Vagina (tissue), 2 donors: ENCODE results near the gene MAP3K8. TPM values are rescaled to one million over a fixed set of nuclear protein-coding genes. Genes with fewer than 3 reads are reported as not detected.
A peak's percentile ranks its signal among the peaks of the same experiment; 100 is the strongest.

Experiments used
- DNase-seq, 2 donors: peaks; one replicate each; pipeline ENCODE4 v3.0.0-alpha.2; 2017; ENCODE audit errors: extremely low spot score in 2 of 2
- H3K27ac ChIP-seq: fragments of 200-600 bp; sonication (generic); one replicate; pipeline ENCODE4 v1.5.1; 2019
- H3K27me3 ChIP-seq: fragments of 200-600 bp; sonication (generic); one replicate; pipeline ENCODE4 v1.5.1; 2019
- H3K36me3 ChIP-seq, 2 donors: fragments of 200-600 bp; sonication (generic); one replicate each; pipeline ENCODE4 v1.5.1; 2017 to 2019
- H3K4me1 ChIP-seq: fragments of 200-600 bp; sonication (generic); one replicate; pipeline ENCODE4 v1.5.1; 2019
- H3K4me3 ChIP-seq, 2 donors: fragments of 200-600 bp; sonication (generic); 1 replicate in 1 of 2; 2 replicates in 1 of 2; pipeline ENCODE4 v1.5.1; 2016 to 2019
- H3K9me3 ChIP-seq: fragments of 200-600 bp; sonication (generic); one replicate; pipeline ENCODE4 v1.5.1; 2019
- CTCF ChIP-seq, 3 experiments: fragments of 450-650 bp in 2 of 3; fragments of 200-600 bp in 1 of 3; sonication (generic) in 1 of 3; IDR thresholded peaks; one replicate each; pipeline ENCODE4 v1.5.1; 2017 to 2019; ENCODE audit warnings: antibody characterized with exemption in 3 of 3, mild to moderate bottlenecking in 2 of 3, moderate library complexity in 2 of 3
- POLR2A ChIP-seq, 2 donors: fragments of 450-650 bp; IDR thresholded peaks; one replicate each; pipeline ENCODE4 v1.6.1; 2017; ENCODE audit warnings: antibody characterized with exemption in 2 of 2, mild to moderate bottlenecking in 2 of 2, moderate library complexity in 2 of 2
- POLR2AphosphoS5 ChIP-seq, 2 donors: sonication (generic); formaldehyde crosslinking; IDR thresholded peaks; one replicate each; pipeline ENCODE4 v1.9.0; 2017; ENCODE audit warnings: antibody characterized with exemption in 2 of 2, mild to moderate bottlenecking in 2 of 2, low read depth in 1 of 2; ENCODE audit not compliant: insufficient read depth in 1 of 2
- intact Hi-C: fragments of 100-400 bp; cut with DNase I; formaldehyde crosslinking; loops from one replicate; pipeline ENCODE4 v1.15.1; 2023
- total RNA-seq: library from RNA; depleted of rRNA; stranded (reverse); fragments of >200 nt; gene quantifications from one replicate; pipeline ENCODE4 v1.2.3, GENCODE V29; 2016

MAP3K8 gene
- total RNA-seq, 1 donor from 2014 or later, result 16.5 TPM

- peak overlapping the region; percentile 76 for H3K27ac ChIP-seq
- peaks cover 30% of the 10 kb centered on the region for H3K4me1 ChIP-seq
- no peak for DNase-seq
- H3K9me3 ChIP-seq, result no peaks in the 10 kb centered on the region
- peaks cover 0 to 53% of the 10 kb centered on the region in 2 donors for H3K36me3 ChIP-seq
- no peaks in the 10 kb centered on the region for H3K27me3 ChIP-seq
- intact Hi-C loops, result no loop called here
- TF ChIP-seq CTCF (IDR thresholded peaks at IDR 0.05), result no peak
- TF ChIP-seq POLR2AphosphoS5 (IDR thresholded peaks at IDR 0.05; ENCODE audit: insufficient read depth in 1 of 2, low read depth in 1 of 2), result no peak
- TF ChIP-seq POLR2A (IDR thresholded peaks at IDR 0.05), result no peak
- no peak overlapping the region for H3K4me3 ChIP-seq
Observed at GRCh38 chr10:30453764-30454527, 20.0 kb downstream of the MAP3K8 start.

- H3K4me3 ChIP-seq, result no peak overlapping the region
- no peak for DNase-seq
- H3K27me3 ChIP-seq, result no peaks in the 10 kb centered on the region
- TF ChIP-seq POLR2A (IDR thresholded peaks at IDR 0.05) (no peak), POLR2AphosphoS5 (IDR thresholded peaks at IDR 0.05; ENCODE audit: insufficient read depth in 1 of 2, low read depth in 1 of 2) (peak; percentile 40 to 97)
- peaks cover 0 to 57% of the 10 kb centered on the region in 2 donors for H3K36me3 ChIP-seq
- H3K4me1 ChIP-seq, result peaks cover 30% of the 10 kb centered on the region
- intact Hi-C loops, result no loop called here
- H3K9me3 ChIP-seq, result no peaks in the 10 kb centered on the region
- peak overlapping the region; percentile 76 for H3K27ac ChIP-seq
Observed at GRCh38 chr10:30454744-30455510, 20.9 kb downstream of the MAP3K8 start.

GRCh38 chr10:30455816-30456215 is 21.8 kb downstream of the MAP3K8 start:
- H3K4me1 ChIP-seq, result peaks cover 30% of the 10 kb centered on the region
- intact Hi-C loops, result no loop called here

GRCh38 chr10:30456266-30456665 is 22.3 kb downstream of the MAP3K8 start:
- TF ChIP-seq POLR2AphosphoS5 (IDR thresholded peaks at IDR 0.05; ENCODE audit: insufficient read depth in 1 of 2, low read depth in 1 of 2) (no peak), POLR2A (IDR thresholded peaks at IDR 0.05) (no peak), CTCF (IDR thresholded peaks at IDR 0.05) (no peak)
- Histone ChIP-seq H3K27ac (peak overlapping the region; percentile 52), H3K27me3 (no peaks in the 10 kb centered on the region), H3K4me1 (peaks cover 30% of the 10 kb centered on the region), H3K4me3 (no peak overlapping the region), H3K36me3 (peaks cover 0 to 57% of the 10 kb centered on the region in 2 donors), H3K9me3 (no peaks in the 10 kb centered on the region)
- intact Hi-C loops, result no loop called here
- DNase-seq, result no peak

More at GRCh38 chr10:30455816-30456215, 21.8 kb downstream of the MAP3K8 start:
- no peak overlapping the region for H3K4me3 ChIP-seq
- no peaks in the 10 kb centered on the region for H3K27me3 ChIP-seq
- peaks cover 0 to 57% of the 10 kb centered on the region in 2 donors for H3K36me3 ChIP-seq
- no peak for TF ChIP-seq CTCF (IDR thresholded peaks at IDR 0.05)
- TF ChIP-seq POLR2A (IDR thresholded peaks at IDR 0.05), result no peak
- no peak for TF ChIP-seq POLR2AphosphoS5 (IDR thresholded peaks at IDR 0.05; ENCODE audit: insufficient read depth in 1 of 2, low read depth in 1 of 2)
- H3K9me3 ChIP-seq, result no peaks in the 10 kb centered on the region
- no peak for DNase-seq
- H3K27ac ChIP-seq, result peak overlapping the region; percentile 76

- Histone ChIP-seq H3K36me3 (peaks cover 0 to 53% of the 10 kb centered on the region in 2 donors), H3K9me3 (no peaks in the 10 kb centered on the region), H3K27me3 (no peaks in the 10 kb centered on the region), H3K4me1 (peaks cover 25% of the 10 kb centered on the region), H3K27ac (no peak overlapping the region), H3K4me3 (no peak overlapping the region)
- intact Hi-C loops, result no loop called here
- DNase-seq, result no peak
- no peak for TF ChIP-seq POLR2A (IDR thresholded peaks at IDR 0.05)
Observed at GRCh38 chr10:30459283-30459682, 25.3 kb downstream of the MAP3K8 start.
